IMR-90 (cell line): Measurements from ENCODE around the gene PLXNC1. TPM values are rescaled to one million over a fixed set of nuclear protein-coding genes. Genes with fewer than 3 reads are reported as not detected.

Experiments used
- ATAC-seq: fragments of 200-7000 bp; cut with Tn5 transposase; 2 replicates; pipeline ENCODE4 v1.9.1; 2020; ENCODE audit warnings: low read depth, mild to moderate bottlenecking, moderate library complexity
- BruUV-seq: library from RNA; stranded (reverse); fragments of 400-500 nt; replicated peaks from 2 replicates; lab custom pipeline; 2021; lab: Mats Ljungman, UMichigan
- CTCF ChIA-PET: fragments of 300-600 bp; formaldehyde crosslinking; extraction: SDS; loops from one replicate; lab custom pipeline; 2021; ENCODE audit warnings: antibody characterized with exemption; lab: Yijun Ruan, JAX
- POLR2A ChIA-PET: fragments of 300-600 bp; sonication (Branson Sonifier 250); formaldehyde crosslinking; loops from one replicate; lab custom pipeline; 2022; ENCODE audit warnings: antibody characterized with exemption; ENCODE audit not compliant: unreplicated experiment; lab: Charles Lee
- DNase-seq: peaks from one replicate; pipeline ENCODE4 v3.0.0; 2013
- H2AFZ ChIP-seq: replicated peaks from 2 replicates; pipeline ENCODE3; 2013; ENCODE audit warnings: low read length, mild to moderate bottlenecking; ENCODE audit not compliant: poor library complexity
- H2AK5ac ChIP-seq: 2 replicates; pipeline ENCODE4 v1.6.1; 2013; ENCODE audit warnings: low read depth, low read length, inconsistent platforms
- H2AK9ac ChIP-seq: replicated peaks from 2 replicates; pipeline ENCODE3; 2013; ENCODE audit warnings: mild to moderate bottlenecking, low read depth, low read length, moderate library complexity; ENCODE audit not compliant: poor library complexity
- H2BK120ac ChIP-seq: 2 replicates; pipeline ENCODE4 v1.6.1; 2013; ENCODE audit warnings: low read depth, low read length, inconsistent platforms
- H2BK15ac ChIP-seq: 3 replicates; pipeline ENCODE4 v1.6.1; 2013; ENCODE audit warnings: low read depth, low read length, inconsistent platforms
- H2BK20ac ChIP-seq: 2 replicates; pipeline ENCODE4 v1.6.1; 2013; ENCODE audit warnings: low read depth, mild to moderate bottlenecking, inconsistent platforms, low read length, moderate library complexity
- H2BK5ac ChIP-seq: 2 replicates; pipeline ENCODE4 v1.6.1; 2013; ENCODE audit warnings: mild to moderate bottlenecking, low read depth, low read length, inconsistent platforms; ENCODE audit not compliant: poor library complexity, severe bottlenecking
- H3K14ac ChIP-seq: replicated peaks from 2 replicates; pipeline ENCODE4 v1.6.1; 2013; ENCODE audit warnings: low read depth, low read length, inconsistent platforms
- H3K18ac ChIP-seq: 2 replicates; pipeline ENCODE4 v1.6.1; 2013; ENCODE audit warnings: low read depth, low read length, control low read depth
- H3K23ac ChIP-seq: 2 replicates; pipeline ENCODE4 v1.6.1; 2013; ENCODE audit warnings: low read depth, low read length, inconsistent platforms
- H3K27ac ChIP-seq: 2 replicates; pipeline ENCODE4 v1.5.1; 2013; ENCODE audit warnings: mild to moderate bottlenecking, control low read depth, low read length; ENCODE audit not compliant: insufficient read depth
- H3K27me3 ChIP-seq: 2 replicates; pipeline ENCODE4 v1.6.1; 2013; ENCODE audit warnings: low read length; ENCODE audit not compliant: control insufficient read depth, insufficient read depth
- H3K36me3 ChIP-seq: 2 replicates; pipeline ENCODE4 v1.6.1; 2013; ENCODE audit warnings: low read length, mixed read lengths; ENCODE audit not compliant: control insufficient read depth, insufficient read depth
- H3K4ac ChIP-seq: 2 replicates; pipeline ENCODE4 v1.6.1; 2013; ENCODE audit warnings: low read depth, low read length, inconsistent platforms
- H3K4me1 ChIP-seq: 2 replicates; pipeline ENCODE4 v1.6.1; 2013; ENCODE audit warnings: low read length, mixed read lengths; ENCODE audit not compliant: control insufficient read depth, insufficient read depth
- H3K4me2 ChIP-seq: 2 replicates; pipeline ENCODE4 v1.6.1; 2013; ENCODE audit warnings: low read depth, mild to moderate bottlenecking, control low read depth, low read length, moderate library complexity
- H3K4me3 ChIP-seq: 2 replicates; pipeline ENCODE4 v1.5.1; 2013; ENCODE audit warnings: low read depth, mild to moderate bottlenecking, control low read depth, low read length, moderate library complexity; ENCODE audit not compliant: insufficient read depth
- H3K56ac ChIP-seq: 2 replicates; pipeline ENCODE4 v1.6.1; 2013; ENCODE audit warnings: low read length, inconsistent platforms; ENCODE audit not compliant: insufficient read depth; ENCODE audit errors: extremely low read depth
- H3K79me1 ChIP-seq, 2 experiments: 2 replicates each; pipeline ENCODE4 v1.6.1; 2013; ENCODE audit warnings: low read length in 2 of 2, inconsistent platforms in 1 of 2, low read depth in 1 of 2
- H3K9ac ChIP-seq: 2 replicates; pipeline ENCODE4 v1.6.1; 2013; ENCODE audit warnings: low read depth, low read length, control low read depth
- H3K9me1 ChIP-seq: 2 replicates; pipeline ENCODE4 v1.6.1; 2013; ENCODE audit warnings: low read length, inconsistent platforms; ENCODE audit not compliant: insufficient read depth
- H3K9me3 ChIP-seq: 2 replicates; pipeline ENCODE4 v1.6.1; 2013; ENCODE audit warnings: low read length; ENCODE audit not compliant: control insufficient read depth, insufficient read depth
- H4K20me1 ChIP-seq: 2 replicates; pipeline ENCODE4 v1.6.1; 2013; ENCODE audit warnings: low read length, inconsistent platforms; ENCODE audit not compliant: insufficient read depth
- H4K5ac ChIP-seq: 2 replicates; pipeline ENCODE4 v1.6.1; 2013; ENCODE audit warnings: mild to moderate bottlenecking, low read depth, low read length, control low read depth
- H4K8ac ChIP-seq, 2 experiments: 2 replicates each; pipeline ENCODE4 v1.6.1; 2013; ENCODE audit warnings: low read depth in 2 of 2, low read length in 2 of 2, control low read depth in 1 of 2, inconsistent platforms in 1 of 2
- H4K91ac ChIP-seq: 2 replicates; pipeline ENCODE4 v1.6.1; 2013; ENCODE audit warnings: low read depth, low read length, inconsistent platforms; ENCODE audit not compliant: insufficient read depth
- BHLHE40 ChIP-seq: fragments of 150-350 bp; IDR thresholded peaks from 2 replicates; pipeline ENCODE4 v1.6.1; 2016; ENCODE audit warnings: mild to moderate bottlenecking, low read depth, low read length
- CEBPB ChIP-seq: IDR thresholded peaks from 2 replicates; pipeline ENCODE4 v1.6.1; 2012; ENCODE audit warnings: low read depth, low read length, improper control_type of control experiment
- CHD1 ChIP-seq: IDR thresholded peaks from 2 replicates; pipeline ENCODE4 v1.6.1; 2012; ENCODE audit warnings: low read depth, low read length, improper control_type of control experiment
- FOS ChIP-seq: fragments of 150-350 bp; IDR thresholded peaks from 2 replicates; pipeline ENCODE4 v1.6.1; 2016; ENCODE audit warnings: low read depth, low read length
- MAFK ChIP-seq: IDR thresholded peaks from 2 replicates; pipeline ENCODE4 v1.6.1; 2012; ENCODE audit warnings: low read depth, low read length, improper control_type of control experiment
- MAZ ChIP-seq: IDR thresholded peaks from 2 replicates; pipeline ENCODE4 v1.6.1; 2012; ENCODE audit warnings: low read depth, mild to moderate bottlenecking, low read length, improper control_type of control experiment, moderate library complexity, borderline replicate concordance
- MXI1 ChIP-seq: IDR thresholded peaks from 2 replicates; pipeline ENCODE4 v1.6.1; 2012; ENCODE audit warnings: low read depth, mild to moderate bottlenecking, low read length, moderate library complexity, borderline replicate concordance
- NFE2L2 ChIP-seq: fragments of 150-350 bp; IDR thresholded peaks from 2 replicates; pipeline ENCODE4 v1.6.1; 2016; ENCODE audit warnings: low read depth, mild to moderate bottlenecking, low read length
- POLR2A ChIP-seq: IDR thresholded peaks from 2 replicates; pipeline ENCODE4 v1.6.1; 2012; ENCODE audit warnings: mild to moderate bottlenecking, low read depth, low read length
- RAD21 ChIP-seq: IDR thresholded peaks from 2 replicates; pipeline ENCODE4 v1.6.1; 2012; ENCODE audit warnings: low read length, improper control_type of control experiment
- RCOR1 ChIP-seq: IDR thresholded peaks from 2 replicates; pipeline ENCODE4 v1.6.1; 2012; ENCODE audit warnings: mild to moderate bottlenecking, low read length, improper control_type of control experiment; ENCODE audit not compliant: insufficient replicate concordance
- RFX5 ChIP-seq: IDR thresholded peaks from 2 replicates; pipeline ENCODE4 v1.8.0; 2012; ENCODE audit warnings: low read depth, mild to moderate bottlenecking, low read length, moderate library complexity
- SMC3 ChIP-seq: fragments of 150-350 bp; IDR thresholded peaks from 2 replicates; pipeline ENCODE4 v1.6.1; 2016; ENCODE audit warnings: low read depth, mild to moderate bottlenecking, antibody characterized with exemption, low read length, moderate library complexity
- WGBS, 2 experiments: methylation state at CpG; one replicate each; pipeline versions ENCODE4 v1.1.5 to v1.1.7; 2013; ENCODE audit warnings: missing lambda C conversion rate in 2 of 2; ENCODE audit not compliant: insufficient read length in 1 of 2; ENCODE audit errors: extremely low coverage in 2 of 2; 5-methylcytosine and 5-hydroxymethylcytosine counted together
- dilution Hi-C: fragments of 300-500 bp; cut with HindIII; formaldehyde crosslinking; loops from one replicate; pipeline ENCODE4 v1.14.3; 2018; ENCODE audit warnings: low sequenced_read_pairs; ENCODE audit not compliant: unreplicated experiment
- in situ Hi-C: fragments of 300-500 bp; cut with MboI; formaldehyde crosslinking; loops from 3 replicates; pipeline ENCODE4 v1.14.3; 2019; ENCODE audit warnings: low sequenced_read_pairs, inconsistent platforms, mixed read lengths
- intact Hi-C: fragments of 100-400 bp; cut with micrococcal nuclease; formaldehyde crosslinking; loops from 2 replicates; pipeline ENCODE4 v1.10.0; 2022
- polyA plus RNA-seq, 3 experiments: library from polyadenylated mRNA; depleted of rRNA; stranded (reverse); fragments of >200 nt; gene quantifications; 2 replicates each; pipeline ENCODE4 v1.2.3, GENCODE V29; 2012; ENCODE audit warnings: low replicate concordance in 1 of 3
- total RNA-seq: library from RNA; depleted of rRNA; stranded (reverse); fragments of >200 nt; gene quantifications from 2 replicates; pipeline ENCODE4 v1.2.3, GENCODE V29; 2012
- TF ChIP-seq, protein P1 (sequence below): fragments of 150-350 bp; IDR thresholded peaks from 2 replicates; pipeline ENCODE4 v1.6.1; 2017; ENCODE audit warnings: mild to moderate bottlenecking, antibody characterized with exemption, low read length, low read depth

PLXNC1 gene
- total and polyA plus RNA-seq, 2 of the 4 experiments (the other 2 are of a cell fraction), result 1.0 to 1.6 TPM

DNA sequence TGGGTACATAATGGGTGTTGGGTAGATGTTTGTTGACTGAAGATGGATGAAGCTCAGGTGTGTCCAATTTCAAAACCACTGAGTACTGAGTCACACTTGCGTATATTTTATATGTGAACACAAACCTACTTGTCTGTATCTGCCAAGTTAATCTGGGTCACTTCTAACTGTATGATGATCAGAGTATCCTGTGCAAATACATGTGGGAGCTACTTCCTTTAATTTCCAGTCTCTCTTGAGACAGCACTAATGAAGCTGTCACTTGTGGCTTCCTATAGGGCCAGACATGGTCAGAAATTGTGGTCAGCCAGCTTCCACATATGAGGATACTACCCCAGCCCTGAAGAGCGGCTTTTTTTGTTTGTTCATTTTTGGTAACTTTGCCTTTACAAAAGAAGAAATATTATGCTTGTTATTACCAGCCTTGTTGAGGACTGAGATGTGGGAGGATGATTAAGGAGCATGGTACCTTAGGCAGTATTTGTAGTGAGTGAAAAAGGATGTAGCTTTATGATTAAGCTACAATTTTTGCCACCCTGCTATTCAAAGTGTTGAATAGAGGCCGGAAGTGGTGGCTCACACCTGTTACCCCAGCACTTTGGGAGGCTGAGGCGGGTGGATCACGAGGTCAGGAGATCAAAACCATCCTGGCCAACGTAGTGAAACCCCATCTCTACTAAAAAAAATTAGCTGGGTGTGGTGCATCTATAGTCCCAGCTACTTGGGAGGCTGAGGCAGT is 32.4 kb downstream of the PLXNC1 start:
- Histone ChIP-seq H3K14ac (no peak overlapping the region), H3K36me3 (no peaks in the 10 kb centered on the region), H3K23ac (no peak overlapping the region), H2BK15ac (no peak overlapping the region), H3K56ac (no peak overlapping the region), H3K9me1 (no peaks in the 10 kb centered on the region), H3K9ac (no peak overlapping the region), H4K20me1 (no peaks in the 10 kb centered on the region), H3K79me1 (no peaks in the 10 kb centered on the region), H2BK120ac (no peak overlapping the region), H3K18ac (no peak overlapping the region), H4K91ac (no peak overlapping the region), H3K4me3 (no peak overlapping the region), H3K27ac (no peak overlapping the region), H4K8ac (no peak overlapping the region), H2AK9ac (no peak overlapping the region), H3K9me3 (peaks cover 4% of the 10 kb centered on the region), H3K4me1 (peaks cover 4% of the 10 kb centered on the region; the same call in 1 of the 2 replicates), H2AFZ (no peak overlapping the region), H2AK5ac (no peak overlapping the region), H3K27me3 (peaks cover 11% of the 10 kb centered on the region), H2BK5ac (no peak overlapping the region), H4K5ac (no peak overlapping the region), H3K4me2 (no peak overlapping the region), H3K4ac (no peak overlapping the region), H2BK20ac (no peak overlapping the region)
- ATAC-seq (no peak), DNase-seq (no peak)
- no TSS peak for BruUV-seq
- TF ChIP-seq POLR2A (no peak), CHD1 (no peak), MAFK (no peak), NFE2L2 (no peak), BHLHE40 (no peak), RAD21 (no peak), MAZ (no peak), MXI1 (no peak), RCOR1 (no peak), RFX5 (no peak), SMC3 (no peak), CEBPB (no peak), FOS (no peak)
- TF ChIP-seq, protein P1, sequence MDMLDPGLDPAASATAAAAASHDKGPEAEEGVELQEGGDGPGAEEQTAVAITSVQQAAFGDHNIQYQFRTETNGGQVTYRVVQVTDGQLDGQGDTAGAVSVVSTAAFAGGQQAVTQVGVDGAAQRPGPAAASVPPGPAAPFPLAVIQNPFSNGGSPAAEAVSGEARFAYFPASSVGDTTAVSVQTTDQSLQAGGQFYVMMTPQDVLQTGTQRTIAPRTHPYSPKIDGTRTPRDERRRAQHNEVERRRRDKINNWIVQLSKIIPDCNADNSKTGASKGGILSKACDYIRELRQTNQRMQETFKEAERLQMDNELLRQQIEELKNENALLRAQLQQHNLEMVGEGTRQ, result no peak
- no CpG with 5 or more reads among the region's 6 CpGs for WGBS, 2 experiments
- dilution Hi-C loops, result no loop called here
- ChIA-PET CTCF (interaction anchor here (0.7 kb wide), 1 partner anchor 278 kb away, joined by 4 read pairs; no protein-coding TSS in a partner anchor), POLR2A (no interaction called here)
- intact Hi-C loops, result no loop called here
- in situ Hi-C loops, result no loop called here
